AG09309 (cell line): Measurements from ENCODE around the gene POGLUT2.

Experiments
- DNase-seq: peaks from one replicate; pipeline ENCODE4 v3.0.0-alpha.2; 2010; ENCODE audit warnings: low read depth
- H3K4me3 ChIP-seq: 2 replicates; pipeline ENCODE4 v1.5.1; 2011; ENCODE audit warnings: mild to moderate bottlenecking, low read depth, low read length, moderate library complexity; ENCODE audit not compliant: control insufficient read depth
- CTCF ChIP-seq: IDR thresholded peaks from 2 replicates; pipeline ENCODE4 v1.5.1; 2011; ENCODE audit warnings: mild to moderate bottlenecking, low read depth, low read length, inconsistent platforms; ENCODE audit not compliant: insufficient read depth, control insufficient read depth; ENCODE audit errors: missing control alignments

The POGLUT2 gene

DNA sequence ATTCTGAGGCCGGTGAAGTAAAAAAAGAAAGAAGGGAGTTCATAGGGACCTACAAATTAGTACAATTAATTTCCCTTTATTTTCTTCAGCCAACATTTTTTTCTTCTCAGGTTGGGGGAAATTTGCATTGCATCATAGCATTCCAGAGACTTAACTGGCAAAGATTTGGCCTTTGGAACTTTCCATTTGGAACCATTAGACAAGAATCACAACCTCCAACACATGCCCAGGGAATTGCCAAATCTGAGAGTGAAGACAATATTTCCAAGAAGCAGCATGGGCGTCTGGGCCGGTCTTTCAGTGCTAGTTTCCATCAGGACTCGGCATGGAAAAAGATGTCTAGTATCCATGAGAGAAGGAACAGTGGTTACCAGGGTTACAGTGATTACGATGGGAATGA, 40.7 kb upstream of the POGLUT2 start:
- peak; percentile 25 for DNase-seq
- TF ChIP-seq CTCF, result no peak
- H3K4me3 ChIP-seq, result no peak overlapping the region

DNA sequence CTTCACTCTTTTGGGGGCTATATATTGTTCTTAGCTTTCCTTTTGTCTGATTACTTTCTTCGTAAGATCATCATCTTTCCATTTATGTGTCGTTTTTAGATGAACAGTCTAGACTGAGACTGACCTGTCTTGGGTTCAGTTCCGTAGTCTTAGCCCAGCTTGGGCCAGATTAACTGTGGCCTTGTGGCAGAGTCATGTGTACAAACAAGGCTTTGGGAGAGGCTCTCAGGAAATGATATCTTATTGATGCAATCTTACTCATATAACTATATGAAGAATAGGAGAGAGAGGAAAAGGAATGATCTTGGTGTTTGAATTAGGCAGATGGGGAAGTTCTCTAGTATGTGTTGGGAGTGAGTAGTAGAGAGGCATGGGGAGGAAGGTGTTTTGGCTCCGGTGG, 40.2 kb upstream of the POGLUT2 start:
- no peak overlapping the region for H3K4me3 ChIP-seq
- no peak for TF ChIP-seq CTCF
- DNase-seq, result no peak

DNA sequence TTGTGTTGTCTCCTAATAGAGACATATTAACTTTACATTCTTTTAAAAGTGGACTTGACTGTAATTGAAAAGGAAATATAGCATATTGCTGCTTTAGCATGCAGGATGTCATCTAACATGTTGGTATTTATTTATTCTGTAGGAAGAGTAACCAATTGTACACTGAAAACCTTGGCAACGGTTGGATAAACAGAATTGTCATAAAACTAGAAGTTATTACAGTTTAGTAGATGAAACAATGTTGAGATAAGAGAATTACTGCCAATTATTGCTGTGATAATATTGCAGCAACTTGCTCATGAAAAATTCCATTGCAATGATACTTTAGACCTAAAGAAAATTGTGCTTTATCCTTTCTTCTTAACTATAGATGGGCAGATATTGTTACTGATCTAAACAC, 39.5 kb upstream of the POGLUT2 start:
- no peak for DNase-seq
- no peak overlapping the region for H3K4me3 ChIP-seq
- no peak for TF ChIP-seq CTCF

- no peak for TF ChIP-seq CTCF
- no peak for DNase-seq
- no peak overlapping the region for H3K4me3 ChIP-seq
Measured at GRCh38 chr13:102836471-102836870, 37.7 kb upstream of the POGLUT2 start.

GRCh38 chr13:102830646-102831045, 31.9 kb upstream of the POGLUT2 start:
- H3K4me3 ChIP-seq, result no peak overlapping the region
- no peak for TF ChIP-seq CTCF
- DNase-seq, result no peak

GRCh38 chr13:102825921-102826706, 27.3 kb upstream of the POGLUT2 start:
- peak overlapping the region; percentile 45 for H3K4me3 ChIP-seq
- DNase-seq, result peak; percentile 83
- no peak for TF ChIP-seq CTCF
